ENCODE data around the gene SFT2D3. TPM values are rescaled to one million over a fixed set of nuclear protein-coding genes. Genes with fewer than 3 reads are reported as not detected.

SFT2D3 gene
- polyA plus RNA-seq, 1 donor from 2014 or later = 6.2 TPM

DNA sequence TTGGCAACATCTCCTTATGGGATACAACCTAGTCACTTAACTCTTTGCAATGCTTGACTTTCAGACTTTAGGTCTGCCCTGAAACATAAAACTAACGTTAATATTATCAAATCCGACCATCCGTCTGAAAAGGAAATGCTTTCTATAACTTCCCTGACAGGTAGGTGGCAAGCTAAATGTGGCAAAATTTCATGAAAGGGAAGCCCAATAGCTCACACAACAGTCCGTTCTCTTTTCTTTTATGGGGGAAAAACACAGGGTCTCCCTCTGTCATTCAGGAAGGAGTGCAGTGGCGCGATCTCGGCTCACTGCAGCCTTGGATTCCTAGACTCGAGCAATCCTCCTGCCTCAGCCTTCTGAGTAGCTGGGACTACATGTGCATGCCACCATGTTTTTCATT, 52.9 kb downstream of the SFT2D3 start:
- Histone ChIP-seq H3K27ac (ENCODE audit: low read length) (no peak overlapping the region), H3K4me2 (ENCODE audit: low read length) (no peak overlapping the region), H3K9me2 (ENCODE audit: insufficient read depth, low read length) (no peaks in the 10 kb centered on the region), H4K20me1 (ENCODE audit: insufficient read depth) (no peaks in the 10 kb centered on the region), H3K79me2 (replicated peaks; ENCODE audit: insufficient read depth, low read length) (no peaks in the 10 kb centered on the region), H2AFZ (ENCODE audit: low read depth, low read length) (no peak overlapping the region), H3K9me3 (ENCODE audit: low read length) (no peaks in the 10 kb centered on the region), H3K9ac (ENCODE audit: low read length) (no peak overlapping the region), H3F3A (ENCODE audit: insufficient read depth, low read length, poor library complexity, severe bottlenecking) (no peaks in the 10 kb centered on the region), H3K36me3 (ENCODE audit: insufficient read depth, low read length) (no peaks in the 10 kb centered on the region), H3K27me3 (ENCODE audit: insufficient read depth, low read depth, low read length) (no peaks in the 10 kb centered on the region), H3K4me3 (ENCODE audit: low read length) (no peak overlapping the region)
- TF ChIP-seq, protein P1, sequence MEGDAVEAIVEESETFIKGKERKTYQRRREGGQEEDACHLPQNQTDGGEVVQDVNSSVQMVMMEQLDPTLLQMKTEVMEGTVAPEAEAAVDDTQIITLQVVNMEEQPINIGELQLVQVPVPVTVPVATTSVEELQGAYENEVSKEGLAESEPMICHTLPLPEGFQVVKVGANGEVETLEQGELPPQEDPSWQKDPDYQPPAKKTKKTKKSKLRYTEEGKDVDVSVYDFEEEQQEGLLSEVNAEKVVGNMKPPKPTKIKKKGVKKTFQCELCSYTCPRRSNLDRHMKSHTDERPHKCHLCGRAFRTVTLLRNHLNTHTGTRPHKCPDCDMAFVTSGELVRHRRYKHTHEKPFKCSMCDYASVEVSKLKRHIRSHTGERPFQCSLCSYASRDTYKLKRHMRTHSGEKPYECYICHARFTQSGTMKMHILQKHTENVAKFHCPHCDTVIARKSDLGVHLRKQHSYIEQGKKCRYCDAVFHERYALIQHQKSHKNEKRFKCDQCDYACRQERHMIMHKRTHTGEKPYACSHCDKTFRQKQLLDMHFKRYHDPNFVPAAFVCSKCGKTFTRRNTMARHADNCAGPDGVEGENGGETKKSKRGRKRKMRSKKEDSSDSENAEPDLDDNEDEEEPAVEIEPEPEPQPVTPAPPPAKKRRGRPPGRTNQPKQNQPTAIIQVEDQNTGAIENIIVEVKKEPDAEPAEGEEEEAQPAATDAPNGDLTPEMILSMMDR (IDR thresholded peaks at IDR 0.05; ENCODE audit: poor library complexity, severe bottlenecking) = no peak
- TF ChIP-seq POLR2AphosphoS5 (IDR thresholded peaks at IDR 0.05) (no peak), TAF1 (IDR thresholded peaks at IDR 0.05; ENCODE audit: low read depth) (no peak), MXI1 (conservative IDR thresholded peaks at IDR 0.05; ENCODE audit: poor library complexity, severe bottlenecking) (no peak), EZH2 (IDR thresholded peaks at IDR 0.05; ENCODE audit: borderline replicate concordance, insufficient read depth, low read length, poor library complexity, severe bottlenecking) (no peak), RAD21 (conservative IDR thresholded peaks at IDR 0.05) (no peak), EP300 (conservative IDR thresholded peaks at IDR 0.05; ENCODE audit: poor library complexity, severe bottlenecking) (no peak), SMC3 (conservative IDR thresholded peaks at IDR 0.05; ENCODE audit: poor library complexity) (no peak)
- TF ChIP-seq, protein P2, sequence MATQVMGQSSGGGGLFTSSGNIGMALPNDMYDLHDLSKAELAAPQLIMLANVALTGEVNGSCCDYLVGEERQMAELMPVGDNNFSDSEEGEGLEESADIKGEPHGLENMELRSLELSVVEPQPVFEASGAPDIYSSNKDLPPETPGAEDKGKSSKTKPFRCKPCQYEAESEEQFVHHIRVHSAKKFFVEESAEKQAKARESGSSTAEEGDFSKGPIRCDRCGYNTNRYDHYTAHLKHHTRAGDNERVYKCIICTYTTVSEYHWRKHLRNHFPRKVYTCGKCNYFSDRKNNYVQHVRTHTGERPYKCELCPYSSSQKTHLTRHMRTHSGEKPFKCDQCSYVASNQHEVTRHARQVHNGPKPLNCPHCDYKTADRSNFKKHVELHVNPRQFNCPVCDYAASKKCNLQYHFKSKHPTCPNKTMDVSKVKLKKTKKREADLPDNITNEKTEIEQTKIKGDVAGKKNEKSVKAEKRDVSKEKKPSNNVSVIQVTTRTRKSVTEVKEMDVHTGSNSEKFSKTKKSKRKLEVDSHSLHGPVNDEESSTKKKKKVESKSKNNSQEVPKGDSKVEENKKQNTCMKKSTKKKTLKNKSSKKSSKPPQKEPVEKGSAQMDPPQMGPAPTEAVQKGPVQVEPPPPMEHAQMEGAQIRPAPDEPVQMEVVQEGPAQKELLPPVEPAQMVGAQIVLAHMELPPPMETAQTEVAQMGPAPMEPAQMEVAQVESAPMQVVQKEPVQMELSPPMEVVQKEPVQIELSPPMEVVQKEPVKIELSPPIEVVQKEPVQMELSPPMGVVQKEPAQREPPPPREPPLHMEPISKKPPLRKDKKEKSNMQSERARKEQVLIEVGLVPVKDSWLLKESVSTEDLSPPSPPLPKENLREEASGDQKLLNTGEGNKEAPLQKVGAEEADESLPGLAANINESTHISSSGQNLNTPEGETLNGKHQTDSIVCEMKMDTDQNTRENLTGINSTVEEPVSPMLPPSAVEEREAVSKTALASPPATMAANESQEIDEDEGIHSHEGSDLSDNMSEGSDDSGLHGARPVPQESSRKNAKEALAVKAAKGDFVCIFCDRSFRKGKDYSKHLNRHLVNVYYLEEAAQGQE (IDR thresholded peaks at IDR 0.05; ENCODE audit: borderline replicate concordance) = no peak

Other genes with a start within 250 kb of the SFT2D3 start
- gene IWS1, start 175.0 kb upstream of the SFT2D3 start, polyA plus RNA-seq = 39.2 and 49.3 TPM in 2 replicates
- 0.16 TPM in 1 of 2 replicates, not detected in the other for gene MYO7B, start 165.8 kb upstream of the SFT2D3 start, polyA plus RNA-seq
- not detected in 2 replicates for gene GPR17, start 55.3 kb upstream of the SFT2D3 start, polyA plus RNA-seq
- not detected in 2 replicates for gene LIMS2, start 26.0 kb upstream of the SFT2D3 start, polyA plus RNA-seq
- gene WDR33, start 109.7 kb downstream of the SFT2D3 start, polyA plus RNA-seq = 58.0 and 58.7 TPM in 2 replicates
- 20.8 and 27.2 TPM in 2 replicates for gene POLR2D, start 156.7 kb downstream of the SFT2D3 start, polyA plus RNA-seq
- gene AMMECR1L, start 184.5 kb downstream of the SFT2D3 start, polyA plus RNA-seq = 19.5 and 23.3 TPM in 2 replicates